GM12878 (cell line): ENCODE data around the gene NME5. TPM values are rescaled to one million over a fixed set of nuclear protein-coding genes. Genes with fewer than 3 reads are reported as not detected.

Experiments used
- ATAC-seq: fragments of 200-7000 bp; cut with Tn5 transposase; 3 replicates; pipeline ENCODE4 v1.9.1; 2020; ENCODE audit warnings: mild to moderate bottlenecking, moderate library complexity
- BruUV-seq: library from RNA; stranded (reverse); fragments of 400-500 nt; replicated peaks from 2 replicates; lab custom pipeline; 2021; lab: Mats Ljungman, UMichigan
- CTCF ChIA-PET: fragments of 300-600 bp; sonication (Branson Sonifier 250); formaldehyde crosslinking; extraction: SDS; loops from one replicate; lab custom pipeline; 2021; ENCODE audit warnings: inconsistent platforms; lab: Yijun Ruan, JAX
- POLR2A ChIA-PET: fragments of 350-600 bp; formaldehyde crosslinking; extraction: SDS; loops from one replicate; lab custom pipeline; 2021; ENCODE audit warnings: inconsistent platforms; lab: Charles Lee
- RAD21 ChIA-PET: fragments of 300-600 bp; sonication (Branson Sonifier 250); formaldehyde crosslinking; loops from one replicate; lab custom pipeline; 2023; ENCODE audit warnings: antibody characterized with exemption; ENCODE audit not compliant: unreplicated experiment; lab: Charles Lee
- SMC1A ChIA-PET: fragments of 300-600 bp; sonication (Branson Sonifier 250); formaldehyde crosslinking; loops from one replicate; lab custom pipeline; 2023; ENCODE audit not compliant: unreplicated experiment, uncharacterized antibody; lab: Charles Lee
- DNase-seq: peaks from one replicate; pipeline ENCODE4 v3.0.0-alpha.2; 2011; ENCODE audit warnings: low read depth, low spot score
- FAIRE-seq: peaks from 3 replicates; lab custom pipeline; 2011; peaks lifted over from hg19 to GRCh38; lab: Jason Lieb, UNC
- H2AFZ ChIP-seq: 2 replicates; pipeline ENCODE4 v1.6.0; 2011; ENCODE audit warnings: low read depth, low read length, control low read depth; ENCODE audit not compliant: control insufficient read depth
- H3K27ac ChIP-seq: 2 replicates; pipeline ENCODE4 v1.5.1; 2011; ENCODE audit warnings: control low read depth; ENCODE audit not compliant: control insufficient read depth, insufficient read depth
- H3K27me3 ChIP-seq, 2 experiments: replicated peaks in 1 of 2; 2 replicates each; pipeline versions ENCODE4 v1.6.0 to v1.6.1; 2011; ENCODE audit warnings: low read length in 1 of 2; ENCODE audit not compliant: control insufficient read depth in 2 of 2, insufficient read depth in 2 of 2
- H3K36me3 ChIP-seq, 2 experiments: 2 replicates each; pipeline ENCODE4 v1.5.1; 2011; ENCODE audit warnings: low read length in 1 of 2; ENCODE audit not compliant: control insufficient read depth in 2 of 2, insufficient read depth in 2 of 2
- H3K4me1 ChIP-seq: 2 replicates; pipeline ENCODE4 v1.6.1; 2011; ENCODE audit warnings: mild to moderate bottlenecking, low read length, moderate library complexity, mixed read lengths; ENCODE audit not compliant: control insufficient read depth, insufficient read depth
- H3K4me2 ChIP-seq: 2 replicates; pipeline ENCODE4 v1.6.0; 2011; ENCODE audit warnings: control low read depth; ENCODE audit not compliant: control insufficient read depth, insufficient read depth
- H3K4me3 ChIP-seq: fragments of 200-600 bp; sonication (generic); 2 replicates; pipeline ENCODE4 v1.5.1; 2016
- H3K79me2 ChIP-seq: 2 replicates; pipeline ENCODE4 v1.6.0; 2011; ENCODE audit warnings: low read length; ENCODE audit not compliant: control insufficient read depth, insufficient read depth
- H3K9ac ChIP-seq: 2 replicates; pipeline ENCODE4 v1.8.0; 2011; ENCODE audit warnings: low read length, control low read depth, mixed read lengths; ENCODE audit not compliant: control insufficient read depth, insufficient read depth
- H3K9me3 ChIP-seq: replicated peaks from 3 replicates; pipeline ENCODE4 v1.5.1; 2011; ENCODE audit warnings: mild to moderate bottlenecking, low read length; ENCODE audit not compliant: control insufficient read depth, insufficient read depth
- H4K20me1 ChIP-seq: 2 replicates; pipeline ENCODE4 v1.6.0; 2011; ENCODE audit not compliant: control insufficient read depth, insufficient read depth
- ATF7 ChIP-seq: fragments of 450-650 bp; IDR thresholded peaks from 2 replicates; pipeline ENCODE4 v1.6.1; 2016; ENCODE audit warnings: low read depth, mild to moderate bottlenecking
- BCLAF1 ChIP-seq: fragments of 450-650 bp; IDR thresholded peaks from 2 replicates; pipeline ENCODE4 v1.6.1; 2017; ENCODE audit warnings: antibody characterized with exemption, mild to moderate bottlenecking, moderate library complexity
- CBFB ChIP-seq: IDR thresholded peaks from 2 replicates; pipeline ENCODE4 v1.6.1; 2016; ENCODE audit warnings: antibody characterized with exemption, low read depth
- CBX5 ChIP-seq: sonication (generic); IDR thresholded peaks from 2 replicates; pipeline ENCODE4 v1.6.1; 2016; ENCODE audit warnings: low read depth, moderate library complexity, mild to moderate bottlenecking, inconsistent platforms
- EED ChIP-seq: sonication (generic); IDR thresholded peaks from 2 replicates; pipeline ENCODE4 v1.6.1; 2016; ENCODE audit warnings: antibody characterized with exemption, low read depth
- ELK1 ChIP-seq: IDR thresholded peaks from 2 replicates; pipeline ENCODE4 v1.6.1; 2012; ENCODE audit warnings: low read depth, low read length, improper control_type of control experiment
- HSF1 ChIP-seq: fragments of 150-350 bp; IDR thresholded peaks from 2 replicates; pipeline ENCODE4 v1.6.1; 2014; ENCODE audit warnings: mild to moderate bottlenecking, low read depth, low read length
- IKZF1 ChIP-seq: fragments of 450-650 bp; conservative IDR thresholded peaks from 2 replicates; pipeline ENCODE4 v1.6.1; 2017; ENCODE audit warnings: antibody characterized with exemption, mild to moderate bottlenecking
- PBX3 ChIP-seq: IDR thresholded peaks from 2 replicates; pipeline ENCODE4 v1.6.1; 2011; ENCODE audit warnings: mild to moderate bottlenecking, low read depth, low read length, moderate library complexity; ENCODE audit not compliant: insufficient replicate concordance
- PML ChIP-seq: IDR thresholded peaks from 2 replicates; pipeline ENCODE4 v1.6.1; 2012; ENCODE audit warnings: low read length, inconsistent platforms
- POLR2AphosphoS5 ChIP-seq: IDR thresholded peaks from 2 replicates; pipeline ENCODE4 v1.6.1; 2011; ENCODE audit warnings: mild to moderate bottlenecking, low read length, inconsistent platforms
- RFX5 ChIP-seq: IDR thresholded peaks from 2 replicates; pipeline ENCODE4 v1.6.1; 2011; ENCODE audit warnings: low read depth, low read length, improper control_type of control experiment
- SPI1 ChIP-seq: IDR thresholded peaks from 2 replicates; pipeline ENCODE4 v1.6.1; 2011; ENCODE audit warnings: low read depth, mild to moderate bottlenecking, low read length, moderate library complexity, borderline replicate concordance; ENCODE audit not compliant: insufficient read depth
- SREBF1 ChIP-seq: IDR thresholded peaks from 2 replicates; pipeline ENCODE4 v1.6.1; 2012; ENCODE audit warnings: mild to moderate bottlenecking, low read length
- SUZ12 ChIP-seq: fragments of 200-600 bp; sonication (generic); IDR thresholded peaks from one replicate; pipeline ENCODE4 v1.6.1; 2018; ENCODE audit warnings: antibody characterized with exemption, mild to moderate bottlenecking; ENCODE audit not compliant: unreplicated experiment
- WGBS: methylation state at CpG from one replicate; pipeline ENCODE4 v1.1.6; 2016; ENCODE audit warnings: low lambda C conversion rate; ENCODE audit not compliant: insufficient replicate concordance, insufficient coverage; ENCODE audit errors: missing lambda C conversion rate; 5-methylcytosine and 5-hydroxymethylcytosine counted together
- in situ Hi-C: fragments of 300-500 bp; cut with MboI; formaldehyde crosslinking; loops from 9 replicates; pipeline ENCODE4 v1.14.3; 2018; ENCODE audit warnings: mixed read lengths
- intact Hi-C: fragments of 100-400 bp; cut with micrococcal nuclease; formaldehyde crosslinking; loops from one replicate; pipeline ENCODE4 v1.14.2; 2022; ENCODE audit not compliant: unreplicated experiment
- polyA plus RNA-seq, 11 experiments: library from polyadenylated mRNA; depleted of rRNA in 4 of 11; unstranded in 6 of 11; stranded (reverse) in 5 of 11; fragments of >200 nt; fragmentation: Nextera tagmentation in 4 of 11; fragmentation: Illumina TruSeq in 1 of 11; extraction: Ambion mirVana in 4 of 11; extraction: Trizol in 1 of 11; gene quantifications; 1 replicate in 1 of 11; 2 replicates in 10 of 11; pipeline versions ENCODE4 v1.2.1 to v1.2.3, GENCODE V29; 2011 to 2016; ENCODE audit warnings: inconsistent platforms in 2 of 11, missing spikeins in 2 of 11, low read depth in 1 of 11
- total RNA-seq, 4 experiments: library from RNA; depleted of rRNA in 3 of 4; stranded (reverse); fragments of >200 nt in 3 of 4; fragmentation: Illumina TruSeq in 1 of 4; extraction: Trizol in 1 of 4; gene quantifications; 2 replicates each; pipeline versions ENCODE4 v1.2.1 to v1.2.3, GENCODE V29; 2013 to 2021

NME5 gene
- total and polyA plus RNA-seq, 10 of the 15 experiments (the other 5 are each of a cell fraction or from before 2014, with no cell fraction given), result 0.22 to 0.52 TPM; not detected in 8

GRCh38 chr5:138105709-138106108 lies 33.5 kb downstream of the NME5 start:
- H3K4me3 ChIP-seq, result no peak overlapping the region
- H3K36me3 ChIP-seq, result no peaks in the 10 kb centered on the region
- ChIA-PET RAD21 (no interaction called here), CTCF (no interaction called here)
- intact Hi-C loops, result no loop called here
- BruUV-seq, result no TSS peak
- no peak overlapping the region for H3K27ac ChIP-seq
- no peaks in the 10 kb centered on the region for H3K9me3 ChIP-seq
- H4K20me1 ChIP-seq, result no peaks in the 10 kb centered on the region
- no peak overlapping the region for H2AFZ ChIP-seq
- H3K79me2 ChIP-seq, result no peaks in the 10 kb centered on the region
- no peaks in the 10 kb centered on the region for H3K27me3 ChIP-seq
- 60% methylated on average over 6 of the region's 6 CpGs for WGBS
- ATAC-seq (no peak), DNase-seq (no peak)
- no peak for TF ChIP-seq EED
- TF ChIP-seq ATF7, result no peak
- no peak for TF ChIP-seq PBX3
- TF ChIP-seq SUZ12, result no peak
- TF ChIP-seq CBFB, result no peak
- TF ChIP-seq RFX5, result no peak
- no peak for TF ChIP-seq HSF1
- TF ChIP-seq CBX5, result no peak
- TF ChIP-seq POLR2AphosphoS5, result no peak
- no peak for TF ChIP-seq BCLAF1
- TF ChIP-seq SREBF1, result no peak
- no peak for TF ChIP-seq SPI1
- TF ChIP-seq ELK1, result no peak
- no peak for TF ChIP-seq PML
- TF ChIP-seq IKZF1, result no peak
- TF ChIP-seq, all 136 proteins: peak for 0
- Histone ChIP-seq H3K4me2 (no peak overlapping the region), H3K9ac (no peak overlapping the region), H3K4me1 (no peaks in the 10 kb centered on the region)
- no peak for FAIRE-seq
- ChIA-PET SMC1A (no interaction called here), POLR2A (no interaction called here)
- in situ Hi-C loops, result no loop called here
